GM06990 (cell line): ENCODE measurements around the gene TXNDC8.

Source experiments
- DNase-seq: peaks from one replicate; pipeline ENCODE4 v3.0.0-alpha.2; 2011; ENCODE audit not compliant: insufficient read length; ENCODE audit errors: extremely low read depth
- H3K27me3 ChIP-seq: replicated peaks from 2 replicates; pipeline ENCODE4 v1.6.0; 2011; ENCODE audit warnings: low read length; ENCODE audit not compliant: control insufficient read depth, insufficient read depth
- H3K36me3 ChIP-seq: 2 replicates; pipeline ENCODE4 v1.5.1; 2011; ENCODE audit warnings: low read length; ENCODE audit not compliant: control insufficient read depth, insufficient read depth
- H3K4me3 ChIP-seq: replicated peaks from 2 replicates; pipeline ENCODE4 v1.5.1; 2011; ENCODE audit warnings: low read depth, mild to moderate bottlenecking, control low read depth, low read length
- CTCF ChIP-seq: IDR thresholded peaks from 2 replicates; pipeline ENCODE4 v1.5.1; 2011; ENCODE audit warnings: low read length, control low read depth, mild to moderate bottlenecking, inconsistent platforms; ENCODE audit not compliant: insufficient read depth, poor library complexity, severe bottlenecking

The TXNDC8 gene

GRCh38 chr9:110303133-110303532 lies 34.5 kb downstream of the TXNDC8 start:
- Histone ChIP-seq H3K4me3 (no peak overlapping the region), H3K36me3 (no peaks in the 10 kb centered on the region), H3K27me3 (no peaks in the 10 kb centered on the region)
- TF ChIP-seq CTCF, result no peak
- DNase-seq, result no peak

- no peak for TF ChIP-seq CTCF
- no peaks in the 10 kb centered on the region for H3K36me3 ChIP-seq
- H3K4me3 ChIP-seq, result no peak overlapping the region
- H3K27me3 ChIP-seq, result no peaks in the 10 kb centered on the region
- no peak for DNase-seq
Observed at GRCh38 chr9:110298043-110298605, 39.5 kb downstream of the TXNDC8 start.

GRCh38 chr9:110293248-110293647 lies 44.4 kb downstream of the TXNDC8 start:
- Histone ChIP-seq H3K27me3 (no peaks in the 10 kb centered on the region), H3K36me3 (no peaks in the 10 kb centered on the region), H3K4me3 (no peak overlapping the region)
- DNase-seq, result no peak
- TF ChIP-seq CTCF, result no peak

GRCh38 chr9:110291921-110292557 lies 45.6 kb downstream of the TXNDC8 start:
- no peak for TF ChIP-seq CTCF
- Histone ChIP-seq H3K27me3 (no peaks in the 10 kb centered on the region), H3K36me3 (no peaks in the 10 kb centered on the region), H3K4me3 (no peak overlapping the region)
- no peak for DNase-seq

GRCh38 chr9:110290001-110290400 lies 47.7 kb downstream of the TXNDC8 start:
- Histone ChIP-seq H3K4me3 (no peak overlapping the region), H3K27me3 (no peaks in the 10 kb centered on the region), H3K36me3 (no peaks in the 10 kb centered on the region)
- TF ChIP-seq CTCF, result no peak
- no peak for DNase-seq
